KG1 (cell line): ENCODE data around the gene C21orf58.

Source experiments
- DNase-seq: peaks from one replicate; lab custom pipeline; 2025; lab: John Stamatoyannopoulos, UW

The C21orf58 gene

DNA sequence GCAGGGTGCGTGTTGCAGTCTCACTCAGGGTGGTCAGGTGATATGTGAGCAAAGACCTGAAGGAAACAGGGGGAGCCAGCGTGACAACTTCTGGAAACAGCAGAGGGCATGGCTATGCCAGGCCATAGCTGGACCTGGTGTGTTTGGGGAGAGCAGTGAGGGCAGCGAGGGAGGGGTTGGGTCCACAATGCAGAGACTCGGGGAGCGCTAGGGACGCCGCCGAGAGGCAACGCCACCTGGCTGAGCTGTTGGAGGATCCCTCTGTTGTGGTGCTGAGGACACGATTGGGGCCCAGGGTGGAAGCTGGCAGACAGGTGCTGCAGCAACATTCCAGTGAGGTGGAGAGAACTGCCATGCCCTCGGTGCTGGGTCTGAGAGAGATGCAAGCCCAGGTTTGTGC is 68.5 kb downstream of the C21orf58 start:
- DNase-seq = no peak

DNA sequence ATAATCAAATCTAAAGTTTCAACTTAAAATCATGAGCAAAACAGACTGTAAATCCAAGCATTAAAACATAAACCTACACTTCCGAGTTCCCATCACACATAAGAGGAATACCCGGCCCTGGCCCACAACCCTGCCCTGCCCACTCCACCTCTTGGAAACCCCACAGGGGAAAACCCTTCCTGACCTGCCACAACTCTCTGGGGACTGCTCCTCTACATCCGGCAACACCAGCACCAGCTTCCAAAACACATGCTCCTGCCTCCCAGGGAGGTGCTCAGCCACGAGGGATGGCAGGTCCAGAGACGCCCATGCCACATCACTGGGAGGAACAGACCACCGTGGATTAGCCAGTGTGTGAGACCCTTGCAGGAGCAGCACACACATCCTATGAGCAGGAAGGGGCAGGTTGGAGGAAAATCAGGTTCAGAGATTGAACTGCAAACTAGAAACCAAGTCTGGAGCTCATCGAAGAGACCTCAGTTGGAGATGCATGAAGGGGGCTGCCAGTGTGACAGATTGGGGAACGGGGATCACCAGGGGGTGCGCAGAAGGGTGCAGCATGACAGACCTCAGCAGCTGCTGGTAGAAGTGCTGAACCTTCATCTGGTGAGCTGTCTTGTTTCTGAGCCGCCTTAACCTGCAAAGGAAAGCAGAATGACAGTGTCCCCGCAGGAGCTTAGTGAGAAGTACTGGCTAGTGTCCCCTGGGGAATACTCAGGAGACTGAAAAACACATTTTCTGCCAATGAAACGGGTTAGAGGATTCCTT is 69.3 kb downstream of the C21orf58 start:
- DNase-seq = no peak

DNA sequence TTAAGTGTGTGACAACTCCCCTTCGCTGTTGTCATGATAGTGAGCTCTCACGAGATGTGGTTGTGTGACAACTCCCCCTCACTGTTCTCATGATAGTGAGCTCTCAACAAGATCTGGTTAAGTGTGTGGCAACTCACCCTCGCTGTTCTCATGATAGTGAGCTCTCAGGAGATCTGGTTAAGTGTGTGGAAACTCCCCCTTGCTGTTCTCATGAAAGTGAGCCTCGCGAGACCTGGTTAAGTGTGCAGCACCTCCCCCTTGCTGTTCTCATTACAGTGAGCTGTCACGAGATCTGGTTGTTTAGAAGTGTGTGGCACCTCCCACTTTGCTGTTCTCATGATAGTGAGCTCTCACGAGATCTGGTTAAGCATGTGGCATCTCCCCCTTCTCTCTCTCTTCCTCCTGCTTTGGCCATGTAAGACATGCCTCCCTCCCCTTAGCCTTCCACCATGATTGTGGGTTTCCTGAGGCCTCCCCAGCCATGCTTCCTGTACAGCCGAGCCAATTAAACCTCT is 70.0 kb downstream of the C21orf58 start:
- DNase-seq = peak; percentile 12

DNA sequence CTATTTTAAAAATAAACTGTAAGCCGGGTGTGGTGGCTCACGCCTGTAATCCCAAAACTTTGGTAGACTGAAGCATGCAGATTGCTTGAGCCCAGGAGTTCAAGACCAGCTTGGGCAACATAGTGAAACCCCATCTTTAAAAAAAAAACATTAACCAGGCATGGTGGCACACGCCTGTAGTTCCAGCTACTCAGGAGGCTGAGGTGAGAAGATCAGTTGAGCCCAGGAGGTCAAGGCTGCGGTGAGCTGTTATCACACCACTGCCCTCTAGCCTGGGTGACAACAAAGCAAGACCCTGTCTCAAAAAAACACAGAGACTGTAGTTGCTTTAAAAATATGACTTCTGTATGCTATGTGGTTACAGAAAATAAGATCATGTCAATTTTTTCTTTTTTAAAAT is 70.8 kb downstream of the C21orf58 start:
- DNase-seq = no peak
